HCT116 (cell line): ENCODE results near the gene PYGO2. TPM values are rescaled to one million over a fixed set of nuclear protein-coding genes. Genes with fewer than 3 reads are reported as not detected.

ENCODE experiments used
- ATAC-seq: fragments of 200-7000 bp; cut with Tn5 transposase; 2 replicates; pipeline ENCODE4 v1.9.1; 2020; ENCODE audit warnings: mild to moderate bottlenecking, moderate library complexity
- BruUV-seq: library from RNA; stranded (reverse); fragments of 400-500 nt; replicated peaks from 2 replicates; lab custom pipeline; 2021; lab: Mats Ljungman, UMichigan
- CTCF ChIA-PET: fragments of 300-600 bp; sonication (Branson Sonifier 250); formaldehyde crosslinking; loops from one replicate; lab custom pipeline; 2021; ENCODE audit warnings: antibody characterized with exemption; lab: Charles Lee
- POLR2A ChIA-PET: fragments of 300-600, 350-600 bp; sonication (Branson Sonifier 250); formaldehyde crosslinking; loops from one replicate; lab custom pipeline; 2021; ENCODE audit warnings: antibody characterized with exemption; lab: Charles Lee
- RAD21 ChIA-PET, 2 experiments: fragments of 300-600 bp; sonication (Branson Sonifier 250); formaldehyde crosslinking; loops; one replicate each; lab custom pipeline; 2023; ENCODE audit warnings: low total read pairs in 2 of 2; ENCODE audit not compliant: uncharacterized antibody in 2 of 2, unreplicated experiment in 2 of 2, low non-redundant PET in 1 of 2; lab: Charles Lee
- DNase-seq: peaks from one replicate; pipeline ENCODE4 v3.0.0-alpha.2; 2010; ENCODE audit warnings: low read depth, low spot score
- H2AFZ ChIP-seq: fragments of 200-600 bp; shearing (Covaris generic), sonication (generic); 2 replicates; pipeline ENCODE4 v1.6.1; 2017; ENCODE audit warnings: low read depth, mixed run types, mixed read lengths, antibody characterized with exemption, low read length; ENCODE audit not compliant: poor library complexity, severe bottlenecking
- H3K27ac ChIP-seq: 2 replicates; pipeline ENCODE4 v1.5.1; 2012; ENCODE audit warnings: low read depth, low read length
- H3K27me3 ChIP-seq: fragments of 200-600 bp; sonication (generic); 2 replicates; pipeline ENCODE4 v1.6.1; 2016; ENCODE audit warnings: mixed run types, low read length, mixed read lengths; ENCODE audit not compliant: insufficient read depth
- H3K36me3 ChIP-seq, 2 experiments: fragments of 200-500 bp in 1 of 2; fragments of 200-600 bp in 1 of 2; sonication (Bioruptor generic) in 1 of 2; sonication (generic) in 1 of 2; 2 replicates each; pipeline versions ENCODE4 v1.5.1 to v1.6.1; 2014 to 2016; ENCODE audit warnings: low read length in 2 of 2, inconsistent platforms in 1 of 2, mixed read lengths in 1 of 2, mixed run types in 1 of 2; ENCODE audit not compliant: insufficient read depth in 2 of 2, control insufficient read depth in 1 of 2
- H3K4me1 ChIP-seq, 2 experiments: fragments of 200-600 bp in 1 of 2; sonication (generic) in 1 of 2; 2 replicates each; pipeline versions ENCODE4 v1.5.1 to v1.6.1; 2012 to 2017; ENCODE audit warnings: low read length in 2 of 2, inconsistent platforms in 1 of 2, mild to moderate bottlenecking in 1 of 2, mixed read lengths in 1 of 2, mixed run types in 1 of 2, moderate library complexity in 1 of 2; ENCODE audit not compliant: insufficient read depth in 2 of 2, control insufficient read depth in 1 of 2
- H3K4me2 ChIP-seq: fragments of 200-600 bp; sonication (generic); 2 replicates; pipeline ENCODE4 v1.6.1; 2017; ENCODE audit warnings: mixed run types, low read length, mixed read lengths
- H3K4me3 ChIP-seq, 2 experiments: fragments of 200-600 bp in 1 of 2; sonication (generic) in 1 of 2; replicated peaks in 1 of 2; 2 replicates each; pipeline ENCODE4 v1.5.1; 2011 to 2016; ENCODE audit warnings: low read length in 2 of 2, control low read depth in 1 of 2, low read depth in 1 of 2, mild to moderate bottlenecking in 1 of 2, mixed read lengths in 1 of 2, mixed run types in 1 of 2
- H3K79me2 ChIP-seq: fragments of 200-600 bp; sonication (generic); 2 replicates; pipeline ENCODE4 v1.6.1; 2017; ENCODE audit warnings: mild to moderate bottlenecking, mixed run types, low read length, moderate library complexity, mixed read lengths; ENCODE audit not compliant: insufficient read depth
- H3K9ac ChIP-seq: fragments of 200-600 bp; sonication (generic); 2 replicates; pipeline ENCODE4 v1.6.1; 2016; ENCODE audit warnings: low read length, mixed read lengths
- H3K9me2 ChIP-seq: fragments of 200-600 bp; sonication (generic), shearing (Covaris generic); 2 replicates; pipeline ENCODE4 v1.6.1; 2017; ENCODE audit warnings: mixed run types, mild to moderate bottlenecking, moderate library complexity; ENCODE audit not compliant: insufficient read depth
- H3K9me3 ChIP-seq, 2 experiments: fragments of 200-500 bp in 1 of 2; fragments of 200-600 bp in 1 of 2; sonication (Bioruptor generic) in 1 of 2; sonication (generic) in 1 of 2; 2 replicates each; pipeline ENCODE4 v1.6.1; 2014 to 2017; ENCODE audit warnings: low read length in 2 of 2, mixed read lengths in 2 of 2, inconsistent platforms in 1 of 2, low read depth in 1 of 2, mild to moderate bottlenecking in 1 of 2, mixed run types in 1 of 2, moderate library complexity in 1 of 2; ENCODE audit not compliant: control insufficient read depth in 1 of 2, insufficient read depth in 1 of 2
- H4K20me1 ChIP-seq: fragments of 200-600 bp; sonication (generic), shearing (Covaris generic); 2 replicates; pipeline ENCODE4 v1.6.1; 2017; ENCODE audit warnings: mixed run types, mild to moderate bottlenecking, moderate library complexity; ENCODE audit not compliant: insufficient read depth
- CBX3 ChIP-seq: IDR thresholded peaks from 2 replicates; pipeline ENCODE4 v1.6.1; 2012; ENCODE audit warnings: low read depth
- CEBPB ChIP-seq: IDR thresholded peaks from 2 replicates; pipeline ENCODE4 v1.6.1; 2012; ENCODE audit warnings: low read depth
- EGR1 ChIP-seq: IDR thresholded peaks from 2 replicates; pipeline ENCODE4 v1.6.1; 2012; ENCODE audit warnings: low read depth
- ELF1 ChIP-seq: IDR thresholded peaks from 2 replicates; pipeline ENCODE4 v1.6.1; 2012; ENCODE audit warnings: low read depth, borderline replicate concordance
- EZH2 ChIP-seq: fragments of 200-600 bp; sonication (generic); IDR thresholded peaks from 2 replicates; pipeline ENCODE4 v1.6.1; 2017; ENCODE audit warnings: antibody characterized with exemption, mixed run types
- EZH2phosphoT487 ChIP-seq: fragments of 200-600 bp; IDR thresholded peaks from 2 replicates; pipeline ENCODE4 v1.6.1; 2018; ENCODE audit warnings: antibody characterized with exemption, borderline replicate concordance
- FOSL1 ChIP-seq: IDR thresholded peaks from 2 replicates; pipeline ENCODE4 v1.6.1; 2012; ENCODE audit warnings: low read depth
- JUND ChIP-seq: IDR thresholded peaks from 2 replicates; pipeline ENCODE4 v1.6.1; 2012
- MAX ChIP-seq: IDR thresholded peaks from 2 replicates; pipeline ENCODE4 v1.6.1; 2012
- REST ChIP-seq: IDR thresholded peaks from 2 replicates; pipeline ENCODE4 v1.6.1; 2012; ENCODE audit warnings: low read depth
- SIN3A ChIP-seq: IDR thresholded peaks from 2 replicates; pipeline ENCODE4 v1.6.1; 2012; ENCODE audit warnings: low read depth
- SP1 ChIP-seq: IDR thresholded peaks from 2 replicates; pipeline ENCODE4 v1.6.1; 2012; ENCODE audit warnings: low read depth
- SRF ChIP-seq: IDR thresholded peaks from 2 replicates; pipeline ENCODE4 v1.6.1; 2012; ENCODE audit warnings: low read depth
- TCF7L2 ChIP-seq: IDR thresholded peaks from 2 replicates; pipeline ENCODE4 v1.7.0; 2011; ENCODE audit warnings: borderline replicate concordance, inconsistent platforms; ENCODE audit not compliant: insufficient read depth, insufficient read length; ENCODE audit errors: extremely low read depth
- ZFX ChIP-seq: fragments of 450-650 bp; IDR thresholded peaks from 2 replicates; pipeline ENCODE4 v1.6.1; 2017
- intact Hi-C: fragments of 100-400 bp; cut with micrococcal nuclease; formaldehyde crosslinking; loops from 2 replicates; pipeline ENCODE4 v1.10.0; 2022
- total RNA-seq: library from RNA; stranded (reverse); gene quantifications from one replicate; pipeline ENCODE4 v1.2.1, GENCODE V29; 2021; ENCODE audit not compliant: unreplicated experiment
- TF ChIP-seq, protein P1 (sequence below), 3 experiments: fragments of 200-600 bp in 1 of 3; sonication (generic) in 1 of 3; IDR thresholded peaks in 2 of 3; conservative IDR thresholded peaks in 1 of 3; 2 replicates each; pipeline ENCODE4 v1.5.1; 2012 to 2017; ENCODE audit warnings: low read depth in 2 of 3, low read length in 2 of 3, antibody characterized with exemption in 1 of 3, borderline replicate concordance in 1 of 3, control low read depth in 1 of 3, mild to moderate bottlenecking in 1 of 3, mixed read lengths in 1 of 3, mixed run types in 1 of 3, moderate library complexity in 1 of 3; ENCODE audit not compliant: insufficient read depth in 1 of 3
- TF ChIP-seq, protein P2 (sequence below): IDR thresholded peaks from 2 replicates; pipeline ENCODE4 v1.6.1; 2012

PYGO2 gene
- total RNA-seq, 1 experiment from 2014 or later = 37.2 TPM

DNA sequence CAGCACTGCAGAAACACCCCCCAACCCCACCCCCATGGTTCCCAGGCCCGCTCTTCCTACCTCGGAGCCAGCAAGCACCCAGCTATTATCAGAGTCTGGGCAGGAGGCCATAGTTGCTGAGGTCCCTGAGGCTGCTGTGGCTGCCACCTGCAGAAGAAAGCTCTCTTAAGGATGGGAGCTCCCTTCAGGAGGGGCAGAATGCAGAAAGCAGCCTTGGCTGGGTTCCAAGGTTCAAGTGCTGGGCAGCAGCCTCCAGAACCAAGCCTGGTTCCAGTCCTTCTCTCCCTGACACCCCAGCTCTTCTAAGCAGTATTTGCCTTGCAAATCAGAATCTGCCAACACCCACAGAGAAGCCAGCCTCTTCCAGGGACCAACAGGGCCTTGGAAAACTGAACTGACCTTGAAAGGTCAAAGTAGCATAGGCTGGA is 8.0 kb downstream of the PYGO2 start:
- Histone ChIP-seq H3K9ac (no peak overlapping the region), H3K9me3 (no peaks in the 10 kb centered on the region), H3K27me3 (no peaks in the 10 kb centered on the region), H2AFZ (no peak overlapping the region), H3K4me3 (no peak overlapping the region), H3K4me1 (peaks cover 14 to 32% of the 10 kb centered on the region in 2 experiments), H4K20me1 (no peaks in the 10 kb centered on the region), H3K79me2 (no peaks in the 10 kb centered on the region), H3K27ac (no peak overlapping the region), H3K4me2 (no peak overlapping the region), H3K9me2 (no peaks in the 10 kb centered on the region), H3K36me3 (peaks cover 2% of the 10 kb centered on the region in 2 experiments; a peak in 1 of 4 replicates)
- TF ChIP-seq, protein P1, sequence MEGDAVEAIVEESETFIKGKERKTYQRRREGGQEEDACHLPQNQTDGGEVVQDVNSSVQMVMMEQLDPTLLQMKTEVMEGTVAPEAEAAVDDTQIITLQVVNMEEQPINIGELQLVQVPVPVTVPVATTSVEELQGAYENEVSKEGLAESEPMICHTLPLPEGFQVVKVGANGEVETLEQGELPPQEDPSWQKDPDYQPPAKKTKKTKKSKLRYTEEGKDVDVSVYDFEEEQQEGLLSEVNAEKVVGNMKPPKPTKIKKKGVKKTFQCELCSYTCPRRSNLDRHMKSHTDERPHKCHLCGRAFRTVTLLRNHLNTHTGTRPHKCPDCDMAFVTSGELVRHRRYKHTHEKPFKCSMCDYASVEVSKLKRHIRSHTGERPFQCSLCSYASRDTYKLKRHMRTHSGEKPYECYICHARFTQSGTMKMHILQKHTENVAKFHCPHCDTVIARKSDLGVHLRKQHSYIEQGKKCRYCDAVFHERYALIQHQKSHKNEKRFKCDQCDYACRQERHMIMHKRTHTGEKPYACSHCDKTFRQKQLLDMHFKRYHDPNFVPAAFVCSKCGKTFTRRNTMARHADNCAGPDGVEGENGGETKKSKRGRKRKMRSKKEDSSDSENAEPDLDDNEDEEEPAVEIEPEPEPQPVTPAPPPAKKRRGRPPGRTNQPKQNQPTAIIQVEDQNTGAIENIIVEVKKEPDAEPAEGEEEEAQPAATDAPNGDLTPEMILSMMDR (IDR thresholded peaks at IDR 0.05 in 2 of 3, conservative IDR thresholded peaks at IDR 0.05 in 1 of 3; ENCODE audit: borderline replicate concordance in 1 of 3, insufficient read depth in 1 of 3, low read depth in 2 of 3, low read length in 2 of 3) = no peak
- TF ChIP-seq SP1 (no peak), FOSL1 (no peak), TCF7L2 (no peak), EZH2phosphoT487 (no peak), ZFX (no peak), SRF (no peak), EZH2 (no peak), REST (no peak), CBX3 (no peak), SIN3A (no peak), CEBPB (no peak), MAX (no peak), EGR1 (no peak), JUND (no peak), ELF1 (no peak)
- TF ChIP-seq, protein P2, sequence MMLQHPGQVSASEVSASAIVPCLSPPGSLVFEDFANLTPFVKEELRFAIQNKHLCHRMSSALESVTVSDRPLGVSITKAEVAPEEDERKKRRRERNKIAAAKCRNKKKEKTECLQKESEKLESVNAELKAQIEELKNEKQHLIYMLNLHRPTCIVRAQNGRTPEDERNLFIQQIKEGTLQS = no peak
- no TSS peak for BruUV-seq
- ATAC-seq (no peak), DNase-seq (no peak)
- CTCF ChIA-PET = no interaction called here
- intact Hi-C loops = no loop called here
- RAD21 ChIA-PET = no interaction called here
- POLR2A ChIA-PET = interaction anchor here (1.2 kb wide), 1 partner anchor 17 kb away, joined by 3 read pairs; the partner anchor contains the start of gene SHC1
